ENCODE measurements around the gene TTYH2. TPM values are rescaled to one million over a fixed set of nuclear protein-coding genes. Genes with fewer than 3 reads are reported as not detected.
A peak's percentile ranks its signal among the peaks of the same experiment; 100 is the strongest.
"Not testable (repeated sequence)": the region's sequence is repeated elsewhere in the genome, so short reads cannot be mapped to it uniquely, and the experiment has no call there.

TTYH2 gene
- total RNA-seq, 1 donor from 2014 or later = 0.81 TPM

DNA sequence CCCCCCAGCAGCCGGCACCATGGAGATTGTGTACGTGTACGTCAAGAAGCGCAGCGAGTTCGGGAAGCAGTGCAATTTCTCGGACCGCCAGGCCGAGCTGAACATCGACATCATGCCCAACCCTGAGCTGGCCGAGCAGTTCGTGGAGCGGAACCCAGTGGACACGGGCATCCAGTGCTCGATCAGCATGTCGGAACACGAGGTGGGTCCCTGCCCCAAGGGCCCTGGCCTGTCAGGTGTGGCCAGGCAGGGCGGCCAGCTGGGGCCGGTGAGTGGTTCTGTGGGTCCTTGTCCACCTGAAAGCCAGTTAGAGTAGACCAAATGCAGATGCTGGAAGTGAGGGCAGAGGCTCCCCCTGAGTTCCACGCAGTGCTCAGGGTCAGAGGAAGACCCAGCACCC, 68.4 kb downstream of the TTYH2 start:
- DNase-seq (ENCODE audit: low spot score) = no peak
- no peak for ATAC-seq

GRCh38 chr17:74282274-74282586, 68.9 kb downstream of the TTYH2 start:
- not testable (repeated sequence) for ATAC-seq

GRCh38 chr17:74282587-74283370, 69.4 kb downstream of the TTYH2 start:
- ATAC-seq = no peak
- DNase-seq (ENCODE audit: low spot score) = no peak

More at GRCh38 chr17:74282274-74282586, 68.9 kb downstream of the TTYH2 start:
- not testable (repeated sequence) for DNase-seq (ENCODE audit: low spot score)

GRCh38 chr17:74283371-74283673, 70.0 kb downstream of the TTYH2 start:
- no peak for ATAC-seq
- no peak for DNase-seq (ENCODE audit: low spot score)

DNA sequence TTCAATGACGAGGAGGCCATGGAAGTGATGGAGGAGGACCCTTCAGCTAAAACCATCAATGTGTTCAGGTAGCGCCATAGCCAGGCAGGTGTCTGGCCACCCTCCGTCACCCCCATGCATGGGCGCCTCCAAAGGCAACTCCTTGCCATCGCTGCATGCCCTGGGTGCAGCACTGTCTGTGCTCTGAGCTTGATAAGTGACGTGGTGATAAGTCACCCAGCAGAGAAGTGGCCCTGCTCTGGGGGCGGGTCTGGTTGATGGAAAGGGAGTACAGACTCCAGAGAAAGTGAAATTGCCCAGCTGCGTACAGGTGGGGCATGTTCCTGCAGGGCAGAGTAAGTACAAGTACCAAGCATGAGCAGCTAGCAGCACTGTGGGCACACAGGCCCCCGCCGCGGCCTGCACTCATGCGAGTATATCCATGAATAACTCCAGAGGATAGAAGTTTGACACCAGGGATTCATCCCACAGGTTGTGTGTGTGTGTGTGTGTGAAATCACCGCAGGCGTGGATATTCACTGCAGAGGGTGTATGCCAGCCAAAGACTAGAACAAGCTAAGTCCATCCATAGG, 73.7 kb downstream of the TTYH2 start:
- no peak for DNase-seq (ENCODE audit: low spot score)
- no peak for ATAC-seq

- no peak for ATAC-seq
- no peak for DNase-seq (ENCODE audit: low spot score)
These were observed 75.4 kb downstream of the TTYH2 start for GRCh38 chr17:74288785-74289184.

GRCh38 chr17:74289688-74290087, 76.3 kb downstream of the TTYH2 start:
- peak; percentile 34 for ATAC-seq
- no peak for DNase-seq (ENCODE audit: low spot score)

DNA sequence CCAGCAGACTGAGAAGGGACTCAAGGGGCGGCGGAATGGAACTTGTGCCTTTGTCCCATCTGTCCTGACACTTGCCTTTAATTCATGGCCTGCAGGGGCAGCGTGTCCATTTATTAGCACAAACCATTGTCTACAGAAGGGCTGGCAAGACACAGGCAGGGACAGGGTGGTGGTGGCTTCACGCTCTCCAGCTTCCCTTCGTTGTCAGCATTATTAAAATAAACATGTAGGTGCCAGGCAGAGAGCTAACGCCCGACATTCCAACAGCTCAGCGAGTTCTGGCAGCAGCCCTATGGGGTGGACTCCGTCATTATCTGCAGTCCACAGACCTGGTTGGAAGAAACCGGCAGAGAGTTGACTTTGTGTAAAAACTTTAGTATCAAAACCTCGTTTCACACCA, 77.0 kb downstream of the TTYH2 start:
- DNase-seq (ENCODE audit: low spot score) = no peak
- no peak for ATAC-seq

DNA sequence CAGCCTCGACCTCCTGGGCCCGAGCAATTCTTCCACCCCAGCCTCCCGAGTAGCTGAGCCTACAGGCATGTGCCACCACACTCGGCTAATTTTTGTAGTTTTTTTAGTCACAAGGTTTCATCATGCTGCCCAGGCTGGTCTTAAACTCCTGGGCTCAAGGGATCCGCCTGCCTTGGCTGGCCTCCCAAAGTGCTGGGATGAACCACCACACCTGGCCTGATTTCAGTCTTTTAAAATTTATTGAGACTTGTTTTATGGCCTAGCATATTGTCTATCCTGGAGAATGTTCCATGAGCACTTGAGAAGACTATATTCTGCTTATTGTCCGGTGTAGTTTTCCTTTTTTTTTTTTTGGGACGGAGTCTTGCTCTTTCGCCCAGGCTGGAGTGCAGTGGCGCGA, 79.1 kb downstream of the TTYH2 start:
- DNase-seq (ENCODE audit: low spot score) (no peak), ATAC-seq (no peak)

GRCh38 chr17:74295625-74296547, 82.5 kb downstream of the TTYH2 start:
- DNase-seq (ENCODE audit: low spot score) (no peak), ATAC-seq (peak; percentile 55)

GRCh38 chr17:74296548-74296936, 83.2 kb downstream of the TTYH2 start:
- no peak for DNase-seq (ENCODE audit: low spot score)
- ATAC-seq = peak; percentile 75

DNA sequence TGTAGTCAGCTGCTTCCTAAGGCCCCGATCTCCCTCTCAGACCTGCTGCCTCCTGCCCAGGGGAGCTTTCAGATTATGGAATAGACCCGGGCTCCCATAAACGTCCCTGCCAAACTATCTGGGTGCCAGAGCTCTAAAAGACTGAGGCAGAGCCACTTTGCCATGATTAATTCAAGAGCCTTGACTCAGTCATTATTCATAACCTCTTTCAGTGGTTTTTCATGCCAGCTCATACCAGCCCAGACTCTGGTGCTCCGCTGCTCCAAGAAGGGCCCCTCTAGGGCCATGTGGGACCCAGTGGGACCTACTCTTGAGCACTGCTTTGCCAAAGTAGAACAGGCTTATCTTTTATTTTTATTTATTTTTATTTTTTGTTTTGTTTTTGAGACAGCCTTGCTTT, 84.6 kb downstream of the TTYH2 start:
- no peak for DNase-seq (ENCODE audit: low spot score)
- ATAC-seq = no peak

DNA sequence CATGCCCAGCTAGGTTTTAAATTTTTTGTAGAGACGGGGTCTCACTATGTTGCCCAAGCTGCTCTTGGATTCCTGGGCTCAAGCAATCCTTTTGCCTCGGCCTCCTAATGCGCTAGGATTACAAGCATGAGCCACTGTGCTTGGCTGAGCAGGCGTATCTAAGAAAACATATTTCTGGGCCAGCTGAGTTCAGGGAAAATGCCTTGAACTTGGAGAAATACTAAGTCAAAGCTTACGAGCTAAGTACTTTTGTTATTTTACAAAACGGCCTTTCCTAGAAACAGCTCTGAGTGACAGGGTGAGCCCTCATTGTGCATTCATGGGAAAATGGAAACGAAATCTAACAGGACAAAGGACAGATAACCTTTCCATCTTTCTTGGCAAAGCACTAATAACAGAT, 85.4 kb downstream of the TTYH2 start:
- no peak for DNase-seq (ENCODE audit: low spot score)
- peak; percentile 14 for ATAC-seq

DNA sequence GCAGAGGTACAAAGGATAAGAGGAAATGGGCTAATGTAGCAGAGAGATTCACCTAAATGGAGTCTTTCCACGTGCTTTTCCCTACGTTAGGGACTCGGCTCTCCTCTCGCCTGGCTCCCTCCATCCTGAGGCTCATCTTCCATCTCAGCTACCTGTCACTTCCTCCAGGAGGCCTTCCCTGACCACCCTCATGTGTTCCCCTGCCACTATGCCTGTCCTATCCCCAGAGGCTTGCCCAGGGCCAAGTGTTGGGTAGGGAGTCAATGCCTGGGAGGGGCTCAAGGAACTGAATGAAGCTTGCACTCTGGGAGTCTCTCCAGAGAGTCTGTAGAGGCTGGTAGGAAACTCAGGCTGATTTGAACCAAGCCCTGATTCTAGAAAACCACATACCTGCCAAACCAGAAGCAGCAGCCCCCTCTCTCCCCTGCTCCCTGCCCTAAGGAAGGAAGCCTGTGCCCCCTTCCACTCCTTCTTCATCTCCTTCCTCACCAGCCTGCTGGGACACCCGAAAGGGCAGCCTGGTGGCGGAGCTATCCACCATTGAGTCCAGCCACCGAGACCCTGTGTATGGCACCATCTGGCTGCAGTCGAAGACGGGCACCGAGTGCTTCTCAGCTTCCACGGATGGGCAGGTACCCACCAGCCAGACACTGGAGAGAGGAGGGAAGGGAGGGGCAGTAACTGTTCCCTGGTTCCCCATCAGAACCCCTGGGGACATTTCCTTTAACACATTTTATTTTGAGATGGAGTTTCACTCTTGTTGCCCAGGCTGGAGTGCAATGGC, 86.0 kb downstream of the TTYH2 start:
- no peak for ATAC-seq

DNA sequence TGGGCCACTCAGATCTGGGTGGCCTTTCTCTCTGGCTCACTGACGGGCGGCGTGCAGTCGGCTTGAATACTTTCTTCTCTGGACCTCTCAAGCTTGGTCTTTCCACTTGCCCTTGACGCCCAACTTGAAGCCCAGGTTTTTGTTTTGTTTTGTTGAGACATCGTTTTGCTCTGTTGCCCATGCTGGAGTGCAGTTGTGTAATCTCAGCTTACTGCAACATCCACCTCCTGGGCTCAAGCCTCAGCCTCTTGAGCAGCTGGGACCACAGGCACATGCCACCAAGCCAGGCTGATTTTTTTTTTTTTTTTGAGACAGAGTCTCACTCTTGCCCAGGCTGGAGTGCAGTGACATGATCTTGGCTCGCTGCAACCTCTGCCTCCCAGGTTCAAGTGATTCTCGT, 89.9 kb downstream of the TTYH2 start:
- DNase-seq (ENCODE audit: low spot score) = no peak
- ATAC-seq = no peak

More for the DNA sequence above, 86.0 kb downstream of the TTYH2 start:
- no peak for DNase-seq (ENCODE audit: low spot score)

- ATAC-seq (no peak), DNase-seq (ENCODE audit: low spot score) (no peak)
These were observed 90.8 kb downstream of the TTYH2 start for GRCh38 chr17:74304184-74304583.

GRCh38 chr17:74305865-74306654, 92.7 kb downstream of the TTYH2 start:
- DNase-seq (ENCODE audit: low spot score) (no peak), ATAC-seq (no peak)

DNA sequence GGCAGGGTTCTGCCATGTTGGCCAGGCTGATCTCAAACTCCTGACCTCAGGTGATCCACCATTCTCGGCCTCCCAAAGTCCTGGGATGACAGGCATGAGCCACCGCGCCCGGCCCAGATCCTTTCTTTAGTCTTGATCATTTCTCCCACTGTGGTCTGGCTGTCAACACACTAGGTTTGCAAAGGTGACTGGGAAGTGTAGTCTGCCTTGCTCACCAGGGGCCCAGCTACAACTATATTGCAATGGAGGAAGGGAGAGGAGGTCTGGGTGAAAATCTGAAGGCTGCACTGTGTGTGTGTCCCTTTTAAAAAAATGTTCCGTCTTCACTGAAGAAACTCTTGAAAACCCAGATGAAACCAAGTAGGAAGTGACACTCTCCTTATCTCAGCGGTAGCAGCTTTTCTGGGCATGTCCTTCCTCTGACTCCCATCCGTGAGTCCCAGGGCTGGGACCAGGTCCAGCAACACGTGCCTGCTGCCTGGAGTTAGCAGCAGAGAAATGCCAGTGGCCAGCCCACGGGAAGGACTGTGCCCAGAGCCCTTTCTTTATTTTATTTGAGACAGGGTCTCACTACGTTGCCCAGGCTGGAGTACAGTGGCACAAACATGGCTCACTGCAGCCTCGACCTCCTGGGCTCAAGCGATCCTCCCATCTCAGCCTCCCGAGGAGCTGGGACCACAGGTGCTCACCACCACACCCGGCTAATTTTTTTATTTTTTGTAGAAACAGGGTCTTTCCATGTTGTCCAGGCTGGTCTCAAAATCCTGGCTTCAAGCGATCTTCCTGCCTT, 94.8 kb downstream of the TTYH2 start:
- ATAC-seq (peak; percentile 60), DNase-seq (ENCODE audit: low spot score) (no peak)

- no peak for DNase-seq (ENCODE audit: low spot score)
These were observed 96.5 kb downstream of the TTYH2 start for GRCh38 chr17:74309902-74310301.

More at GRCh38 chr17:74309902-74310301, 96.5 kb downstream of the TTYH2 start:
- no peak for ATAC-seq

Data from left lobe of liver (tissue), 2 donors.